RPMI7951 (cell line): ENCODE measurements around the gene HRK. TPM values are rescaled to one million over a fixed set of nuclear protein-coding genes. Genes with fewer than 3 reads are reported as not detected.
"Not testable (repeated sequence)": the region's sequence is repeated elsewhere in the genome, so short reads cannot be mapped to it uniquely, and the experiment has no call there.

ENCODE experiments used
- DNase-seq: peaks from one replicate; pipeline ENCODE4 v3.0.0-alpha.2; 2012; ENCODE audit warnings: low read depth
- total RNA-seq: library from RNA; depleted of rRNA; stranded (reverse); fragments of >200 nt; shearing (Covaris generic); gene quantifications from 2 replicates; pipeline ENCODE4 v1.2.3, GENCODE V29; 2014; rRNA removed

The HRK gene
- total RNA-seq, 1 experiment from 2014 or later: not detected

- peak; percentile 90 for DNase-seq
These were observed 62.1 kb downstream of the HRK start for GRCh38 chr12:116818948-116819832.

DNA sequence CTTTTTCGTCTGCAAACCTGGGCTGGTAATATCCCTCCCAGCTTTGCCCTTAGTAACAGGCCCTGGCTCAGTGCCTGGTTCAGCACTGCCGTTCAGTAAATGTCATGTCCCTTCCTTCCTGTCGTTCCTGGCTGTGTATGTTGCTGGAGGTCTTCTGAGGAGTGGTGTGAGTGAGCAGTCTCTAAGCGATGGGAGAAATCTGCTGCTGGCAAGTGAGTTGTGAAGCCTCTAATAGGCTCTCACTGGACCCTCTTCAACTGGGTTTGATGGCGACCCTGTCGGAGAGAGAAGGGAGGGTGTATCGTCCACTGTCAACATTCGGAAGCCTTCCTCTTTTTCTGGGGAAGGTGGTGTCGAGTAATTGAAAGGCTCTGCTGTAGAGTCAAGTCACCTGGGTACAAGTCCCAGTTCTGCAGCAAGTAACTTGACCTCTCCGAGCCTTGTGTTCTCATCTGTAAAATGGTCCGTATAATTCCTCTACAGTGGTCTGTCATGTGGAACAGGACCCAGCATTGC, 62.8 kb downstream of the HRK start:
- DNase-seq: peak; percentile 44

GRCh38 chr12:116814766-116815165, 66.5 kb downstream of the HRK start:
- not testable (repeated sequence) for DNase-seq

- DNase-seq: peak; percentile 59
These were observed 67.8 kb downstream of the HRK start for GRCh38 chr12:116813271-116814041.

DNA sequence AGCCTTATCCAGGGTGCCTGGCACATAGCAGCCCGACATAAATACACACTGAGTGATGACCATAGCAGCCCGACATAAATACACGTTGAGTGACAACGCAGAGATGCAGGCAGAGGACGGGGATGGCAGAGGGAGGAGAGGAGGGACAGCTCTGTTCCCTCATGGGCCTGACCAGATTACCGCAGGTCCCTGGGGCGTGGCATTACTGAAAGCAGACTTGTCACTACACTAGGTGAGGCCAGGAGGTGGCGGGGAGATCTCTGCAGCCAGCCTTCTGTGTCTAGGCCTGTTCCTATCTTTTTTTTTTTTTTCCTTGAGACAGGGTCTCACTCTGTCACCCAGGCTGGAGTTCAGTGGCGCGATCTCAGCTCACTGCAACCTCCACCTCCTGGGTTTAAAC, 69.0 kb downstream of the HRK start:
- no peak for DNase-seq

DNA sequence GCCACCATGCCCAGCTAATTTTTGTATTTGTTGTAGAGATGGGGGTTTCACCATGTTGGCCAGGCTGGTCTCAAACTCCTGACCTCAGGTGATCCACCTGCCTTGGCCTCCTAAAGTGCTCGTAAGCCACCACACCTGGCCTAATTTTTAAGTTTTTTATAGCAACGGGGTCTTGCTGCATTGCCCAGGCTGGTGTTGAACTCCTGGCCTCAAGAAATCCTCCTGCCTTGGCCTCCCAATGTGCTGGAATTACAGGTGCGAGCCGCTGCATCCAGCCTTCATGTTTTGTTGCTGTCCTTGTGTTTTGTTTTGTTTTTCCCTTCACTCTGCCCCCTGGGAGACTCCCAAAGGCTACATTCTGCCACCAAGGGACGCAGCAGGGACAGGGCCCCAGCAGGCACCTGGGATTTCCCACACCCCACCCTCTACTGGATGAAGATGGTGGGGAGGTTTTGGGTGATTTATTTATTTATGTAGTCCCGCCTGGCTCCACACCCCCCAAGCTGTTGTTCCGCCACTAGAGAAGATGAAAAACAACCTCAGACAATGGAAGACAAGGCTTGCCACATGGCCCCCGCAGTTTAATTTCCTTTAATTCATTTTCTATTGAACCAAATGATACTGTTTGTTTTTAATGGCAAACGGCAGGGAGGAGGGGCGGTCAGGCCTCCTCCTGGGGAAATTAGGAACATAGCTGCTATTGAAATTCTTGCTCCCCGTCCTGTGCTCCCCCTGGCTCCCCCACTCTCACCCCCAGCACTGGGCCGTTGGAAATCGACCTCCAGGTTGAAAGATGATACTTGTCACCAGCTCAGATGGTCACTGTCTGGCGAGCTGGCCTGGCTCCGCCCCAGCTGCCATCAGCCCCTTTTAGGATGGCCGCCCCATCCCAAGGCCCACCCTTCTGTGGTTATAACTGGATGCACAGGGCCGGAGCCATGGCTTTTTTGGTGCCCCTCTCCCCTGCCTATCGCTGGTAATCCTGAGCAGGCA, 72.8 kb downstream of the HRK start:
- DNase-seq: no peak

DNA sequence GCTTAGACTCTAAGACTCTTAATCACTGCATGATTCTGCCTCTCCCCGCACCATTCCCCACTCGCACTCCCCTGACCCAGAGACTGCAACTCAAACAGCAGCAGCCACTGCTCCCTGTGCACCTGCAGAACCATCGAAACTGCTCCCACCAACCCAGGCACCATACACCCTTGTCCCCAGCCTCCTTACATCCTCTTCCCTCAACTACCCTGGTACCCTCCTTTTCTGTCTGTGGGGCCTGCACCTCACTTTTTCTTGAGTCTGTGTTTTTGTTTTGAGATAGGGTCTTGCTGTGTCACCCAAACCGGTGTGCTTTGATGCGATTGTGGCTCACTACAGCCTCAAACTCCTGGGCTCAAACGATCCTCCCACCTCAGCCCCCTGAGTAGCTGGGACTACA, 73.7 kb downstream of the HRK start:
- no peak for DNase-seq

- DNase-seq: peak; percentile 46
These were observed 74.3 kb downstream of the HRK start for GRCh38 chr12:116806845-116807440.

Other genes with a start within 250 kb of the HRK start
- gene SPRING1, start 143.4 kb downstream of the HRK start, total RNA-seq: 16.3 and 17.6 TPM in 2 replicates
- 2.4 and 3.4 TPM in 2 replicates for gene RNFT2, start 143.1 kb downstream of the HRK start, total RNA-seq
- gene FBXW8, start 29.5 kb upstream of the HRK start, total RNA-seq: 6.1 and 6.6 TPM in 2 replicates
- gene TESC, start 218.0 kb upstream of the HRK start, total RNA-seq: not detected in 2 replicates